ENCODE measurements around the gene PTPRD.

- TF ChIP-seq CTCF (conservative IDR thresholded peaks at IDR 0.05; ENCODE audit: low read depth, low read length) (no peak), EZH2 (IDR thresholded peaks at IDR 0.05; ENCODE audit: borderline replicate concordance, low read depth, low read length, poor library complexity, severe bottlenecking) (no peak)
Measured at GRCh38 chr9:8703904-8704303, 1908.9 kb downstream of the PTPRD start.
